NOMO-1 treated with DMSO at 0.1 percent for 48 hours (cell line): ENCODE data around the gene METAP2.
A peak's percentile ranks its signal among the peaks of the same experiment; 100 is the strongest.
"Not testable (repeated sequence)": the region's sequence is repeated elsewhere in the genome, so short reads cannot be mapped to it uniquely, and the experiment has no call there.

Source experiments
- DNase-seq: peaks from one replicate; lab custom pipeline; 2025; ENCODE audit not compliant: unreplicated experiment; lab: John Stamatoyannopoulos, UW

Gene METAP2

GRCh38 chr12:95462081-95462480, 11.9 kb upstream of the METAP2 start:
- DNase-seq: no peak

- DNase-seq: no peak
These were observed 11.4 kb upstream of the METAP2 start for GRCh38 chr12:95462551-95462950.

GRCh38 chr12:95463050-95463449, 10.9 kb upstream of the METAP2 start:
- DNase-seq: no peak

- not testable (repeated sequence) for DNase-seq
These were observed 10.2 kb upstream of the METAP2 start for GRCh38 chr12:95463776-95464175.

GRCh38 chr12:95465275-95465674, 8.7 kb upstream of the METAP2 start:
- DNase-seq: no peak

- no peak for DNase-seq
These were observed 3.7 kb upstream of the METAP2 start for GRCh38 chr12:95470300-95470699.

GRCh38 chr12:95473231-95473883, 595 bp upstream of the METAP2 start:
- peak; percentile 47 for DNase-seq

GRCh38 chr12:95474660-95474958, 657 bp downstream of the METAP2 start:
- peak; percentile 16 for DNase-seq

GRCh38 chr12:95480230-95480629, 6.3 kb downstream of the METAP2 start:
- DNase-seq: no peak

GRCh38 chr12:95481072-95481471, 7.1 kb downstream of the METAP2 start:
- no peak for DNase-seq

- no peak for DNase-seq
These were observed 7.9 kb downstream of the METAP2 start for GRCh38 chr12:95481888-95482287.

- not testable (repeated sequence) for DNase-seq
These were observed 8.6 kb downstream of the METAP2 start for GRCh38 chr12:95482564-95482963.

GRCh38 chr12:95484524-95484923, 10.6 kb downstream of the METAP2 start:
- DNase-seq: no peak

GRCh38 chr12:95487024-95487423, 13.1 kb downstream of the METAP2 start:
- peak; percentile 79 for DNase-seq

- DNase-seq: no peak
These were observed 18.5 kb downstream of the METAP2 start for GRCh38 chr12:95492462-95492861.

- DNase-seq: no peak
These were observed 20.9 kb downstream of the METAP2 start for GRCh38 chr12:95494888-95495287.

- DNase-seq: no peak
These were observed 21.5 kb downstream of the METAP2 start for GRCh38 chr12:95495433-95495832.

GRCh38 chr12:95497031-95497430, 23.1 kb downstream of the METAP2 start:
- DNase-seq: no peak

GRCh38 chr12:95498968-95499367, 25.0 kb downstream of the METAP2 start:
- no peak for DNase-seq

GRCh38 chr12:95499772-95500171, 25.8 kb downstream of the METAP2 start:
- no peak for DNase-seq

GRCh38 chr12:95504140-95504539, 30.2 kb downstream of the METAP2 start:
- DNase-seq: no peak

- DNase-seq: no peak
These were observed 31.1 kb downstream of the METAP2 start for GRCh38 chr12:95505039-95505438.

GRCh38 chr12:95506707-95507523, 33.0 kb downstream of the METAP2 start:
- no peak for DNase-seq
